Hepatocyte (in vitro differentiated cells): ENCODE data around the gene TMEM117.
"Not testable (repeated sequence)": the region's sequence is repeated elsewhere in the genome, so short reads cannot be mapped to it uniquely, and the experiment has no call there.

Source experiments
- EZH2 ChIP-seq: fragments of 200-600 bp; sonication (generic); IDR thresholded peaks from 2 replicates; pipeline ENCODE4 v1.6.1; 2016; ENCODE audit warnings: antibody characterized with exemption, mild to moderate bottlenecking, borderline replicate concordance
- EZH2phosphoT487 ChIP-seq: fragments of 200-600 bp; sonication (generic); IDR thresholded peaks from one replicate; pipeline ENCODE4 v1.6.1; 2018; ENCODE audit warnings: antibody characterized with exemption, mild to moderate bottlenecking, low read depth, moderate library complexity; ENCODE audit not compliant: unreplicated experiment, severe bottlenecking
- TF ChIP-seq, protein P1 (sequence below): fragments of 200-600 bp; sonication (generic); IDR thresholded peaks from 2 replicates; pipeline ENCODE4 v1.5.1; 2016; ENCODE audit warnings: antibody characterized with exemption, mild to moderate bottlenecking; ENCODE audit not compliant: poor library complexity

DNA sequence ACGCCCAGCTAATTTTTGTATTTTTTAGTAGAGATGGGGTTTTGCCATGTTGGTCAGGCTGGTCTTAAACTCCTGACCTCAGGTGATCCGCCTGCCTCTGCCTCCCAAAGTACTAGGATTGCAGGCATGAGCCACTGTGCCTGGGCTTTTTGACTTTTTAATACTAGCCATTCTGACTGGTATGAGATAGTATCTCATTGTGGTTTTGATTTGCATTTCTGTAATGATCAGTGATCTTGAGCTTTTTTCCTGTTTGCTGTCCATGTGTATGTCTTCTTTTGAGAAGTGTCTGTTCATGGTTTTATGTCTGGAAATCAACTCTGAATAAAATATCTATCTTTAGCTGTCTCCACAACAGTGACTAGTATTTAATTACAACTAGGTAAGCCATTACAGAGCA, 35.4 kb downstream of the TMEM117 start:
- TF ChIP-seq, protein P1, sequence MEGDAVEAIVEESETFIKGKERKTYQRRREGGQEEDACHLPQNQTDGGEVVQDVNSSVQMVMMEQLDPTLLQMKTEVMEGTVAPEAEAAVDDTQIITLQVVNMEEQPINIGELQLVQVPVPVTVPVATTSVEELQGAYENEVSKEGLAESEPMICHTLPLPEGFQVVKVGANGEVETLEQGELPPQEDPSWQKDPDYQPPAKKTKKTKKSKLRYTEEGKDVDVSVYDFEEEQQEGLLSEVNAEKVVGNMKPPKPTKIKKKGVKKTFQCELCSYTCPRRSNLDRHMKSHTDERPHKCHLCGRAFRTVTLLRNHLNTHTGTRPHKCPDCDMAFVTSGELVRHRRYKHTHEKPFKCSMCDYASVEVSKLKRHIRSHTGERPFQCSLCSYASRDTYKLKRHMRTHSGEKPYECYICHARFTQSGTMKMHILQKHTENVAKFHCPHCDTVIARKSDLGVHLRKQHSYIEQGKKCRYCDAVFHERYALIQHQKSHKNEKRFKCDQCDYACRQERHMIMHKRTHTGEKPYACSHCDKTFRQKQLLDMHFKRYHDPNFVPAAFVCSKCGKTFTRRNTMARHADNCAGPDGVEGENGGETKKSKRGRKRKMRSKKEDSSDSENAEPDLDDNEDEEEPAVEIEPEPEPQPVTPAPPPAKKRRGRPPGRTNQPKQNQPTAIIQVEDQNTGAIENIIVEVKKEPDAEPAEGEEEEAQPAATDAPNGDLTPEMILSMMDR: not testable (repeated sequence)
- not testable (repeated sequence) for TF ChIP-seq EZH2, EZH2phosphoT487
